HG03378 (cell line): ENCODE data around the gene KNDC1.
A peak's percentile ranks its signal among the peaks of the same experiment; 100 is the strongest.
"Not testable (repeated sequence)": the region's sequence is repeated elsewhere in the genome, so short reads cannot be mapped to it uniquely, and the experiment has no call there.

Experiments
- ATAC-seq: cut with Tn5 transposase; IDR thresholded peaks from one replicate; pipeline ENCODE4 v1.9.1; 2021; ENCODE audit warnings: mild to moderate bottlenecking, moderate library complexity; ENCODE audit not compliant: unreplicated experiment

KNDC1 gene

DNA sequence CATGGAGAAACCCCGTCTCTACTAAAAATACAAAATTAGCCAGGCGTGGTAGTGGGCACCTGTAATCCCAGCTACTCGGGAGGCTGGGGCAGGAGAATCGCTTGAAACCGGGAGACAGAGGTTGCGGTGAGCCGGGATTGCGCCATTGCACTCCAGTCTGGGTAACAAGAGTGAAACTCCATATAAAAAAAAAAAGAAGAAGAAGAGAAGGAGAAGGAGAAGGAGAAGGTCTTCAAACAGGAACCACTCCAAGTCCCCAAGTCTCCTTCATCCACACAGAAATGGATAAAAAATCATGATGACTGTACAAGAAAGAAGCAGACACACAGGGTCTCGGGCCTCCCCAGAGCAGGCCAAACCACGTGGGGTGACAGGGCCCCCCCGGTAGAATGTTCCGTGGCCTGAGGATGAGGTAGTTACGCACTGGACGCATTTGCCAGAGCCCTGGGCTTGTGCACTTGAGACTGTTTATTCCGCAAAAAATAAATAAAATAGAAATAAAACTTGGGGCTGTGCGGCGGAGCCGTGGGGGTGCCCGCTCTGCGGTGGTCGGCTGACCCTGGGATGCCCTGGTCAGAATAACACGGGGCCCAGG, 93.4 kb downstream of the KNDC1 start:
- ATAC-seq, result no peak

GRCh38 chr10:133254421-133255120, 94.6 kb downstream of the KNDC1 start:
- no peak for ATAC-seq

- no peak for ATAC-seq
Measured at GRCh38 chr10:133255323-133255722, 95.3 kb downstream of the KNDC1 start.

DNA sequence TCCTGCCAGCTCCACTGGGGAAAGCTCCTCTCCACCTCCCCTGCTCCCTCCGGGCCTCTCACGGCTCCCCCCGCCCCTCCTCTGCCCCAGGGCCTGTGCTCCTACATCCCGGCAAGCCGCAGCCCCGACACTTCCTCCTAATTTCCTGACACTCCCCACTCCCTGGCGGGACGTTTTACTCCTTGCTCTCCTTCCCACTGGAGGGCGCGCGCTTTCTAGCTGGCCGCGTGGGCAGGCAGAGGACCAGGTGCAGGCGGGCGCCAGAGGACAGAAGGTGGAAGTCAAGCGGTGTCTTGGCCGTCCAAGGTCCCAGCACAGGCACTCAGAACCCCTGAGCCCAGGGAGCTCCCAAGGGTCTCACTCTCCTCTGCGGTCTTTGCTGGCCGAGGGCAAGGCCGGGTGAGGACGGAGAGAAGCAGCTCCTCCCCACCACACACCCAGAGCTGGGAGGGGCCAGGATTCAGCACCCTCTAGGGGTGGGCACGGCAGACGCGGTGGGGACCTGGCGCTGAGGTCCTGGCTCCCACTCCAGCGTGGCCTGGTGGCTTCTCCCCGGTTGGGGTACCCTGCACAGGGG, 97.6 kb downstream of the KNDC1 start:
- no peak for ATAC-seq

- no peak for ATAC-seq
Measured at GRCh38 chr10:133258066-133258817, 98.2 kb downstream of the KNDC1 start.

DNA sequence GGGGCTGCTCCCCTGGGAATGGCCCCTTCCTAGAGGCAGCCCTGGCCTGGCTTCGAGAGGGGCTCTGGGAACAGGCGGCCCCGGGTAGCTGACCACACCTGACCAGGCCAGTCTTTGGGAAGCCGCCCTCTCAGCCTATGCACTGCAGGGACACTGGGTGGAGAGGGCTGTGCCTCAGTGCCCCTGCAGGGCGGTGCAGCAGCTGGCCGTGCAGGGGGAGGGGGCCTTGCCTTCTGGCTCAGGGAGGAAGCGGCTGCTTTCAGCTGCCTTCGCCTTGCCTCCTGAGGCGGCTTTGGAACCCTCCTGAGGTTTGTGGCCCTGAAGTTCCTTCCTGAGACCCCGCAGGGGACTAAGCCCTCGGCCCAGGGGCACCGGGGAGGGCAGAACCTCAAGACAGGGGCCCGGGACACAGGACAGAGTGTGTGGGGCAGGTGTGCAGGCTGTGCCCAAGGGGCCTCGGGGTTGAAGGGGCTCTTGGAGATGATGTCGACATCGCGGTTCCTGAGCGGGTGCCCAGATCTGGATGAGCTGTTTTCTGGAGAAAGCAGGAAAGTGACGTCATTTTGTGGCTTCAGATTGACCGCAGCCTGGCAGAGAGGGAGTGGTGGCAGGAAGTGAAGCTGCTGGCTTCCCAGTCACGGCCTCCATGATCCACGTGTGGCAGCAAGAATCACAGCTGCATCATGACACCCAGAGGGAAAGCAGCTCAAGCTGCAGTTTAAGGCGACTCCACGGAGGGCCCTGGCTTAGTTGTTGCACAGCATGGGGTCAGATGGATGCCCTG, 99.0 kb downstream of the KNDC1 start:
- no peak for ATAC-seq

GRCh38 chr10:133259602-133259989, 99.6 kb downstream of the KNDC1 start:
- no peak for ATAC-seq

GRCh38 chr10:133260895-133261725, 101.1 kb downstream of the KNDC1 start:
- peak; percentile 51 for ATAC-seq

- no peak for ATAC-seq
Measured at GRCh38 chr10:133261726-133262325, 101.8 kb downstream of the KNDC1 start.

DNA sequence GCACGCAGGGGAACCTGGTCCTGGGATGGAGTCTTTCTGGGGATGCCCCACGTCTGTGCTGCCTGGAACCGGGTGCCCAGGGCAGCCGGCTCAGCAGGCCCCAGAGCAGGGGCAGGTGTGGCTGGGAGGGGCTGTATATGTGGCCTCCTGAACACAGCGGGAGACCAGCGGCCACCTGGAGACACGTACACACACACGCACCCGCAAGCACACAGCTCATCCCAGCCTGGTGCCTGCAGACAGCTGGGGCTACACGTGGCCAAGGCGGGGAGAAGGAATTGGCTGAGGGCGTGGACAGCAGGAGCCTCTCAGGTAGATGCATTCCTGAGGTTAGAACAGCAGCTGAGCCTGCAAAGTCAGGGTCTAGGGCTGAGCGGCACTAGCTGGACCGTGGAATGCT, 102.7 kb downstream of the KNDC1 start:
- no peak for ATAC-seq

DNA sequence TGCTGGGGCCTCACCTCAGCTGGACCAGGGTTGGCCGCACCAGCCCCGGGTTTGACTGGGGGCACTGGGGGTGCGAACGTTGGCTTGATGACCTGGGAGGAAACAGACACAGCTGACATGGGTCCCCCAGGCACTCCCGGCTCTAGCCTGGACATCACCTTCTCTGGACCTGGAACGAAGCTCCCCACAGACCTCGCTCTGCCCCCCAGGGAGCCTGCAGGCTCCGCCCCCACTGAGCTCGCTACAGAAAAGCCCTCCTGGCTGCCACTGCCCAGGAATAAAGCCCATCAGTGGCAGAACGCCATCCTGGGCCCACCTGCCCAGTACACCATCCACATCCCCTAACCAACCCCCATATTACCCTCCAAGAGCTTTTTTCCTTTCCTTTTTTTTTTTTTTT, 103.7 kb downstream of the KNDC1 start:
- ATAC-seq, result no peak

DNA sequence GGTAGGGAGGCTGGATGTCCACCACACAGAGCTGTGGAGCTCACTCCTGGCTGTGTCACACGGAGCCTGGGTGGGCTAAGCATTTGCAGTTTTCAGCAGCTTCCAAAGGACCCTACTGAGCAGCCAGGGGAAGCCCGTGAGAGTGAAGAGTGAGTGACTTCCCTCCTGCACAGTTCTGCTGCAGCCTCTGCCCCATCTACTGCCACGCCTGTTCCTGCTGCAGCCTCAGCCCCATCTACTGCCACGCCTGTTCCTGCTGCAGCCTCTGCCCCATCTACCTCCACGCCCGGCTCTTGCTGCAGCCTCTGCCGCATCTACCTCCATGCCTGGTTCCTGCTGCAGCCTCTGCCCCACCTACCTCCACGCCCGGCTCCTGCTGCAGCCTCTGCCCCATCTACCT, 104.4 kb downstream of the KNDC1 start:
- ATAC-seq, result no peak

GRCh38 chr10:133265052-133265451, 105.0 kb downstream of the KNDC1 start:
- ATAC-seq, result not testable (repeated sequence)

DNA sequence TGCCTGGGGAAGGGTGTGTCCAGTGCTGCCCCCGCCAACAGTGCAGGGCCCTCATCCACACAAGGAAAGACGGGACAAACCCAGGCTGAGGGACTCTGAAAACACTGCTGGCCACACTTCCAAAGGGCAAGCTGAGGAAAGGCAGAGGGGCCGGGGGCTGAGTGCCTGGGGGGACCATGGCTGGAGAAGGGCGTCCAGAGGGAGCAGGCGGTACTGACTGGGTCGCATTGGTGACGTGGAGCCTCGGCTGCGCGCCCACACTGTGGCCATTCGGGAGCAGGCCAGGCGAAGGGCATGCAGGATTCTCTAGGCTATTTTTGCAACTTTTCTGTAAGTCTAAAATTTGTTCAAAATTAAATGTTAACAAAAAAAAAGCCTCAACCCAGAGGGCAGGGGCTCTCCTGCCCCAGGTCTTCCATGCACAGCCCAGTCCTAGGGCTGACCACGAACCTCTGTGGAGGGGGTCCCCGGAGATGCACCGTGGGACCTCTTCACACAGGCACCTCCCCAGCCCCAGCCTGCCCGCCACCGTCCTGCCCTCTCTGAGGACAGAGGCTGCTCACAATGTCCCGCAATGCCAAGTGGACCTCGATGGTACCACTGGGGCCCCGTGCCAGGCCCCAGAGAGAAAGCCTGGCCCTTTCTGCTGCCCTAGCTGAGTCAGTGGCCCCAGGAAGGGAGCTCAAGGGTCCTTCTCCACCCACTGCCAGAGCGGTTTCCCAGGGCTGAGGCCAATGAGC, 106.2 kb downstream of the KNDC1 start:
- no peak for ATAC-seq

- no peak for ATAC-seq
Measured at GRCh38 chr10:133267293-133267692, 107.3 kb downstream of the KNDC1 start.

DNA sequence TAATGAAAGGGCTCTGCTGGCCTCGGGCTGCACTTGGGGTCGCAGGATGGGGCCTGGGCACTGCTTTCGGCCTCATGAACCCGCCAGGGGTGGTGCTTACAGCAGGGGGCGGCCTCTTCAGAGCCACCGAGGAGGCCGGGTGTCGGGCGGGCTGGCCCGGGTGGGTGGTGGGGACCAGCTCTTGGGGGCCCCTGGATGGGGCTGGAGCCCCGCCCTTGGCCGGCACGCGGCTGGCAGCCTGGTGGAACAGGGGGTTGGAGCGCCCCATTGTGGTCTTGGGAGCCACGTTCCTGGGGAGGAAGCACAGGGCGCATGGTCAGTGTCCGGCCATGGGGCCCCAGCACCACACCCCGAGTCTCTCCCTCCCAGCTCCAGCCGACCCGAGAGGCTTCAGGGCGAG, 107.8 kb downstream of the KNDC1 start:
- ATAC-seq, result no peak

DNA sequence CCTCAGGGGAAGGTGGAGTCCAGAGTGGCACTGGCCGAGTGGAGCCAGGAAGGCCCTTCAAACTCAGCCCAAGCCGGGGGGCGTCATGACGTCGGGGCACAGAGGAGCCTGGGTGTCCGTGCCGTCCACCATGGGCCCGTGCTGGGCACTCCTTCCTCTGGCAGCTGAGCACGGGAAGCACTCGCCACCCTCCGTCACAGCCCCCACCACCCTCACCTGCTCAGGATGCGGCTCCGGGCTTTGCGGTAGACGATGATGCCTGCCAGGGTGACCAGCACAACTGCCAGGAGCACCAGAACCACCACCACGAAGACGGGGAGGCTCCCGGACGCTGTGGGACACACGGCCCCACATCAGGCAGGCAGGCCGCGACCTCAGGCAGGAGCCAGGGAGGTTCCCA, 108.5 kb downstream of the KNDC1 start:
- no peak for ATAC-seq

DNA sequence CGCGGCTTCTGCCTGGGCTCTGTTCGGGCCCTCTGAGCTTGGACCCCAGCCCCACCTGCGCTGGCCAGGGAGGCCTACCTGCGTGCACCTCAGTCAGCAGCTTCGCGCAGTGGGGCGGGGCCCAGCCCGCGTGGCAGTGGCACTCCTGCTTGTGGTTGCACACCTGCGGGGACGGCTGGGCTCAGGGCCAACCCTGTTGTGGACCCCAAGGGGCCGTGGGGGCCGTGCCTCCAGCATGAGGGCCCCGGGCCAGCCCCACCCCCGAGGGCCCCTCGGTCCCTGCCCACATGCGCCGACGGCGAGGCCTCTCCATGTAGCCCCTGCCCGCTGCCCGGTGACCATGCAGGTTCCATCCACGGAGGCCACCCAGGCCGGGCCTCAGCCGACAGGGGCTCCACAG, 109.3 kb downstream of the KNDC1 start:
- no peak for ATAC-seq

GRCh38 chr10:133270204-133270603, 110.2 kb downstream of the KNDC1 start:
- ATAC-seq, result no peak
